GM19438 (cell line): Measurements from ENCODE around the gene DOCK9.

Experiments used
- ATAC-seq: cut with Tn5 transposase; IDR thresholded peaks from one replicate; pipeline ENCODE4 v1.9.1; 2021; ENCODE audit warnings: low read depth; ENCODE audit not compliant: unreplicated experiment

Gene DOCK9

GRCh38 chr13:98803921-98804320 is 173.9 kb downstream of the DOCK9 start:
- ATAC-seq: no peak

GRCh38 chr13:98803111-98803561 is 174.7 kb downstream of the DOCK9 start:
- no peak for ATAC-seq

- ATAC-seq: no peak
These were observed 175.3 kb downstream of the DOCK9 start for GRCh38 chr13:98802559-98802958.

GRCh38 chr13:98801626-98802418 is 176.0 kb downstream of the DOCK9 start:
- no peak for ATAC-seq

GRCh38 chr13:98800078-98800477 is 177.8 kb downstream of the DOCK9 start:
- no peak for ATAC-seq

- no peak for ATAC-seq
These were observed 178.8 kb downstream of the DOCK9 start for GRCh38 chr13:98798849-98799645.

GRCh38 chr13:98797456-98797855 is 180.4 kb downstream of the DOCK9 start:
- no peak for ATAC-seq

- no peak for ATAC-seq
These were observed 181.1 kb downstream of the DOCK9 start for GRCh38 chr13:98796798-98797197.

GRCh38 chr13:98796191-98796590 is 181.7 kb downstream of the DOCK9 start:
- ATAC-seq: no peak

GRCh38 chr13:98795220-98795619 is 182.6 kb downstream of the DOCK9 start:
- no peak for ATAC-seq

- ATAC-seq: no peak
These were observed 183.4 kb downstream of the DOCK9 start for GRCh38 chr13:98794498-98794897.

GRCh38 chr13:98792785-98793495 is 184.9 kb downstream of the DOCK9 start:
- no peak for ATAC-seq

- no peak for ATAC-seq
These were observed 185.5 kb downstream of the DOCK9 start for GRCh38 chr13:98792321-98792720.

GRCh38 chr13:98791611-98792010 is 186.3 kb downstream of the DOCK9 start:
- ATAC-seq: no peak

GRCh38 chr13:98787996-98788395 is 189.9 kb downstream of the DOCK9 start:
- ATAC-seq: no peak

- no peak for ATAC-seq
These were observed 190.7 kb downstream of the DOCK9 start for GRCh38 chr13:98787173-98787572.

GRCh38 chr13:98786023-98786422 is 191.8 kb downstream of the DOCK9 start:
- ATAC-seq: no peak

GRCh38 chr13:98785405-98785804 is 192.5 kb downstream of the DOCK9 start:
- ATAC-seq: no peak

GRCh38 chr13:98784666-98785065 is 193.2 kb downstream of the DOCK9 start:
- no peak for ATAC-seq

GRCh38 chr13:98783856-98784478 is 193.9 kb downstream of the DOCK9 start:
- no peak for ATAC-seq

GRCh38 chr13:98782654-98783053 is 195.2 kb downstream of the DOCK9 start:
- ATAC-seq: no peak
